ENCODE measurements around the gene TRAPPC11. TPM values are rescaled to one million over a fixed set of nuclear protein-coding genes. Genes with fewer than 3 reads are reported as not detected.

Gene TRAPPC11
- total RNA-seq, 2 experiments from 2014 or later, result 27.8 to 35.7 TPM

GRCh38 chr4:183638436-183638835 lies 20.7 kb upstream of the TRAPPC11 start:
- DNase-seq (ENCODE audit: low spot score), result no peak
- CTCF ChIA-PET (ENCODE audit: unreplicated experiment), result no interaction called here
- intact Hi-C loops (cut with micrococcal nuclease; ENCODE audit: unreplicated experiment), result no loop called here
- Histone ChIP-seq H3K27ac (ENCODE audit: low read depth, low read length, poor library complexity, severe bottlenecking) (no peak overlapping the region), H3K4me2 (ENCODE audit: low read length) (no peak overlapping the region), H3K4me1 (ENCODE audit: insufficient read depth, low read length, poor library complexity, severe bottlenecking) (no peaks in the 10 kb centered on the region), H4K20me1 (ENCODE audit: insufficient read depth, low read length) (no peaks in the 10 kb centered on the region), H3K79me2 (ENCODE audit: insufficient read depth, low read depth, low read length) (no peaks in the 10 kb centered on the region), H3K36me3 (ENCODE audit: insufficient read depth, low read length) (peaks cover 11% of the 10 kb centered on the region), H3K4me3 (ENCODE audit: low read depth, low read length, poor library complexity, severe bottlenecking) (no peak overlapping the region), H3K9me3 (ENCODE audit: low read length) (no peaks in the 10 kb centered on the region), H2AFZ (ENCODE audit: low read length) (no peak overlapping the region), H3K9me2 (ENCODE audit: insufficient read depth, low read length) (no peaks in the 10 kb centered on the region)
- BruUV-seq (replicated peaks), result no TSS peak
- TF ChIP-seq CTCF (conservative IDR thresholded peaks at IDR 0.05; ENCODE audit: low read length) (no peak), EZH2phosphoT487 (IDR thresholded peaks at IDR 0.05; ENCODE audit: borderline replicate concordance, low read depth, low read length) (no peak)
- POLR2A ChIA-PET, result no interaction called here

GRCh38 chr4:183639291-183639690 lies 19.8 kb upstream of the TRAPPC11 start:
- POLR2A ChIA-PET, result no interaction called here
- no peak for TF ChIP-seq EZH2phosphoT487 (IDR thresholded peaks at IDR 0.05; ENCODE audit: borderline replicate concordance, low read depth, low read length)
- no peak for TF ChIP-seq CTCF (conservative IDR thresholded peaks at IDR 0.05; ENCODE audit: low read length)

GRCh38 chr4:183645326-183645725 lies 13.8 kb upstream of the TRAPPC11 start:
- Histone ChIP-seq H3K4me2 (ENCODE audit: low read length) (no peak overlapping the region), H4K20me1 (ENCODE audit: insufficient read depth, low read length) (no peaks in the 10 kb centered on the region), H3K36me3 (ENCODE audit: insufficient read depth, low read length) (peaks cover 79% of the 10 kb centered on the region), H2AFZ (ENCODE audit: low read length) (no peak overlapping the region), H3K9me3 (ENCODE audit: low read length) (no peaks in the 10 kb centered on the region), H3K4me1 (ENCODE audit: insufficient read depth, low read length, poor library complexity, severe bottlenecking) (no peaks in the 10 kb centered on the region), H3K79me2 (ENCODE audit: insufficient read depth, low read depth, low read length) (no peaks in the 10 kb centered on the region), H3K27ac (ENCODE audit: low read depth, low read length, poor library complexity, severe bottlenecking) (no peak overlapping the region), H3K9me2 (ENCODE audit: insufficient read depth, low read length) (no peaks in the 10 kb centered on the region), H3K4me3 (ENCODE audit: low read depth, low read length, poor library complexity, severe bottlenecking) (no peak overlapping the region)
- ChIA-PET POLR2A (no interaction called here), CTCF (ENCODE audit: unreplicated experiment) (no interaction called here)
- BruUV-seq (replicated peaks), result no TSS peak
- TF ChIP-seq EZH2phosphoT487 (IDR thresholded peaks at IDR 0.05; ENCODE audit: borderline replicate concordance, low read depth, low read length) (no peak), CTCF (conservative IDR thresholded peaks at IDR 0.05; ENCODE audit: low read length) (no peak)
- no peak for DNase-seq (ENCODE audit: low spot score)
- intact Hi-C loops (cut with micrococcal nuclease; ENCODE audit: unreplicated experiment), result no loop called here

More at GRCh38 chr4:183639291-183639690, 19.8 kb upstream of the TRAPPC11 start:
- no peaks in the 10 kb centered on the region for H3K79me2 ChIP-seq (ENCODE audit: insufficient read depth, low read depth, low read length)
- no peak for DNase-seq (ENCODE audit: low spot score)
- no peak overlapping the region for H3K4me3 ChIP-seq (ENCODE audit: low read depth, low read length, poor library complexity, severe bottlenecking)
- H4K20me1 ChIP-seq (ENCODE audit: insufficient read depth, low read length), result no peaks in the 10 kb centered on the region
- H3K27ac ChIP-seq (ENCODE audit: low read depth, low read length, poor library complexity, severe bottlenecking), result no peak overlapping the region
- H3K9me3 ChIP-seq (ENCODE audit: low read length), result no peaks in the 10 kb centered on the region
- no peak overlapping the region for H3K4me2 ChIP-seq (ENCODE audit: low read length)
- no peak overlapping the region for H2AFZ ChIP-seq (ENCODE audit: low read length)
- no peaks in the 10 kb centered on the region for H3K4me1 ChIP-seq (ENCODE audit: insufficient read depth, low read length, poor library complexity, severe bottlenecking)
- intact Hi-C loops (cut with micrococcal nuclease; ENCODE audit: unreplicated experiment), result no loop called here
- H3K36me3 ChIP-seq (ENCODE audit: insufficient read depth, low read length), result peaks cover 20% of the 10 kb centered on the region
- CTCF ChIA-PET (ENCODE audit: unreplicated experiment), result no interaction called here
- no peaks in the 10 kb centered on the region for H3K9me2 ChIP-seq (ENCODE audit: insufficient read depth, low read length)
- no TSS peak for BruUV-seq (replicated peaks)
